CD14-positive monocyte (primary cell): ENCODE data around the gene RGL3. TPM values are rescaled to one million over a fixed set of nuclear protein-coding genes. Genes with fewer than 3 reads are reported as not detected.
A peak's percentile ranks its signal among the peaks of the same experiment; 100 is the strongest.

Source experiments
- DNase-seq, 3 donors: peaks; one replicate each; pipeline ENCODE4 v3.0.0-alpha.2; 2011 to 2022
- H2AFZ ChIP-seq: 2 replicates; pipeline ENCODE4 v1.6.0; 2012; ENCODE audit warnings: mild to moderate bottlenecking, low read depth, low read length, inconsistent platforms; ENCODE audit not compliant: insufficient read depth, poor library complexity, severe bottlenecking
- H3K27ac ChIP-seq, 2 donors: 1 replicate in 1 of 2; 2 replicates in 1 of 2; pipeline ENCODE4 v1.5.1; 2012 to 2013; ENCODE audit warnings: low read length in 2 of 2, control low read depth in 1 of 2, inconsistent platforms in 1 of 2, low read depth in 1 of 2, mild to moderate bottlenecking in 1 of 2
- H3K27me3 ChIP-seq, 2 donors: one replicate each; pipeline versions ENCODE4 v1.6.0 to v1.6.1; 2011 to 2013; ENCODE audit warnings: low read length in 2 of 2; ENCODE audit not compliant: control insufficient read depth in 2 of 2, insufficient read depth in 2 of 2
- H3K36me3 ChIP-seq, 2 donors: replicated peaks in 1 of 2; 1 replicate in 1 of 2; 2 replicates in 1 of 2; pipeline versions ENCODE4 v1.5.1 to v1.6.1; 2012 to 2013; ENCODE audit warnings: low read length in 2 of 2, control low read depth in 1 of 2, inconsistent platforms in 1 of 2, mild to moderate bottlenecking in 1 of 2; ENCODE audit not compliant: insufficient read depth in 2 of 2, control insufficient read depth in 1 of 2
- H3K4me1 ChIP-seq, 2 donors: 1 replicate in 1 of 2; 2 replicates in 1 of 2; pipeline versions ENCODE4 v1.5.1 to v1.6.1; 2012 to 2013; ENCODE audit warnings: low read length in 2 of 2, control low read depth in 1 of 2, inconsistent platforms in 1 of 2, mild to moderate bottlenecking in 1 of 2, moderate library complexity in 1 of 2; ENCODE audit not compliant: insufficient read depth in 2 of 2, control insufficient read depth in 1 of 2
- H3K4me2 ChIP-seq: replicated peaks from 2 replicates; pipeline ENCODE3; 2012; ENCODE audit warnings: low read length, moderate library complexity, mild to moderate bottlenecking; ENCODE audit not compliant: poor library complexity, severe bottlenecking; ENCODE audit errors: extremely low read depth
- H3K4me3 ChIP-seq, 3 experiments: fragments of 200-600 bp in 1 of 3; sonication (generic) in 1 of 3; replicated peaks in 1 of 3; 1 replicate in 2 of 3; 2 replicates in 1 of 3; pipeline ENCODE4 v1.5.1; 2011 to 2013; ENCODE audit warnings: low read length in 3 of 3, mild to moderate bottlenecking in 3 of 3, control low read depth in 2 of 3, low read depth in 2 of 3, inconsistent platforms in 1 of 3, moderate library complexity in 1 of 3
- H3K79me2 ChIP-seq: 2 replicates; pipeline ENCODE4 v1.6.0; 2012; ENCODE audit warnings: mild to moderate bottlenecking, control low read depth, inconsistent platforms, low read length, moderate library complexity; ENCODE audit not compliant: insufficient read depth
- H3K9ac ChIP-seq: 2 replicates; pipeline ENCODE4 v1.6.0; 2017; ENCODE audit warnings: low read length, mild to moderate bottlenecking; ENCODE audit not compliant: insufficient read depth, poor library complexity, severe bottlenecking
- H3K9me3 ChIP-seq, 2 donors: replicated peaks in 1 of 2; 1 replicate in 1 of 2; 2 replicates in 1 of 2; pipeline versions ENCODE4 v1.5.1 to v1.6.1; 2012 to 2013; ENCODE audit warnings: low read length in 2 of 2, control low read depth in 1 of 2; ENCODE audit not compliant: control insufficient read depth in 1 of 2, insufficient read depth in 1 of 2
- H4K20me1 ChIP-seq: 2 replicates; pipeline ENCODE4 v1.6.0; 2012; ENCODE audit warnings: mild to moderate bottlenecking, low read length, control low read depth, moderate library complexity; ENCODE audit not compliant: insufficient read depth
- H3K27ac Mint-ChIP-seq, 7 donors: one replicate each; pipeline ENCODE4 v1.8.0; 2020; ENCODE audit warnings: mild to moderate bottlenecking in 7 of 7, mixed read lengths in 7 of 7, moderate library complexity in 6 of 7, inconsistent platforms in 2 of 7
- H3K27me3 Mint-ChIP-seq, 3 donors: one replicate each; pipeline ENCODE4 v1.8.0; 2021 to 2022; ENCODE audit warnings: low read depth in 3 of 3, mild to moderate bottlenecking in 3 of 3, mixed read lengths in 3 of 3, moderate library complexity in 3 of 3, inconsistent platforms in 1 of 3
- H3K36me3 Mint-ChIP-seq, 2 donors: one replicate each; pipeline ENCODE4 v1.8.0; 2020; ENCODE audit warnings: mixed read lengths in 2 of 2, inconsistent platforms in 1 of 2, mild to moderate bottlenecking in 1 of 2
- H3K4me1 Mint-ChIP-seq: one replicate; pipeline ENCODE4 v1.8.0; 2020; ENCODE audit warnings: mild to moderate bottlenecking, mixed read lengths
- H3K4me3 Mint-ChIP-seq, 2 donors: one replicate each; pipeline ENCODE4 v1.8.0; 2020; ENCODE audit warnings: mild to moderate bottlenecking in 2 of 2, mixed read lengths in 2 of 2, moderate library complexity in 1 of 2
- H3K9me3 Mint-ChIP-seq, 7 donors: one replicate each; pipeline ENCODE4 v1.8.0; 2020 to 2022; ENCODE audit warnings: mixed read lengths in 7 of 7, mild to moderate bottlenecking in 6 of 7, moderate library complexity in 6 of 7, inconsistent platforms in 2 of 7
- WGBS: methylation state at CpG from one replicate; pipeline ENCODE4 v1.1.5; 2013; ENCODE audit warnings: missing lambda C conversion rate; ENCODE audit not compliant: insufficient coverage; 5-methylcytosine and 5-hydroxymethylcytosine counted together
- intact Hi-C, 2 donors: fragments of 100-400 bp; cut with micrococcal nuclease; formaldehyde crosslinking; loops; one replicate each; pipeline versions ENCODE4 v1.15.0 to v1.15.1; 2023
- polyA plus RNA-seq, 3 donors: library from polyadenylated mRNA; depleted of rRNA in 1 of 3; unstranded in 2 of 3; stranded (reverse) in 1 of 3; fragments of 300-500 nt in 2 of 3; fragments of >200 nt in 1 of 3; fragmentation: Illumina TruSeq in 2 of 3; gene quantifications; 1 replicate in 2 of 3; 2 replicates in 1 of 3; pipeline ENCODE4 v1.2.3, GENCODE V29; 2012 to 2021
- TF ChIP-seq, protein P1 (sequence below): fragments of 200-600 bp; IDR thresholded peaks from one replicate; pipeline ENCODE4 v1.8.0; 2022; ENCODE audit warnings: antibody characterized with exemption, mild to moderate bottlenecking

The RGL3 gene
- polyA plus RNA-seq, 3 donors: 1.7 TPM; not detected in 2

DNA sequence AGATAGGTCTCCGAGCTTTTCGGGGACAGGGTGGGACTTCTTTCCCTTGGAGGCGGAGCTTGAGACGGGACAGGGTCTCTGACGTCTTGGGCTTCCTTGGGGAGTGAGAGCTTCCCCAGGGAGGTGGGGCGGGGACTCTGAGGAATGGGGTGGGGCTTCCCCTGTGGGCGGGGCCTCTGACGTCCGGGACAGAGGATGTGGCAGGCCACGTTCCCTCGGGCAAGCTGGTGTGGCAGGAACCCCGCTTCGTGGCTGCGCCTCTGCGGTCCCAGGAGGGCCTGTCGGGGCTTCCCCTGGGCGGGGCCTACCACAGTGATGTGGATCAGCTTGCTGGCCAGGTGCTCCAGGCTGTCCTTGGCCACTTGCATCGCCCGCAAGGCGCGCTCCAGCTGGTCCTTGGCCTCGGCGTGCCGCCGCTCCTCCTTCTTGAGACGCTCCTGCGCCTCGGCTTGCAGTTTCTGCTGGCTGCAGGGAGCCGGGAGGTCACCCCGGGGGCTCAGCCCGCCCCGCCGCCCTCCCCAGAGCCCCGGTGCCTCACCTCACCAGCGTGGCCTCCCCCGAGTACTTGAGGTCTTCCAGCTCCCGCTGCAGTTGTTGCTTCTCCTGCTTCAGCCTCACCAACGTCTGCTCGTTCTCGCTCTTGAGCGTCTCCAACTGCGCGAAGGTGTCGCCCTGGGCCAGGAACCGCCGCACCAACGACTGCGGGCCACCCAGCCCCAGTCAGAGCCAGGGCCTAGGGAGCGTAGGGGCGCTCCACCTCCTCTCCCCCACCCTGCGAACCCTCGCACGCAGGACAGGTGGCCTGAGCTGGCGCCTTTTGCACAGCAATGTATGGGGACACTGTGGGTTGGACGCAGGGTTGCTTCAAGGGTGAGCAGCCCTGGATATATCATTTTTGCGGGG is 3.3 kb upstream of the RGL3 start:
- TF ChIP-seq, protein P1, sequence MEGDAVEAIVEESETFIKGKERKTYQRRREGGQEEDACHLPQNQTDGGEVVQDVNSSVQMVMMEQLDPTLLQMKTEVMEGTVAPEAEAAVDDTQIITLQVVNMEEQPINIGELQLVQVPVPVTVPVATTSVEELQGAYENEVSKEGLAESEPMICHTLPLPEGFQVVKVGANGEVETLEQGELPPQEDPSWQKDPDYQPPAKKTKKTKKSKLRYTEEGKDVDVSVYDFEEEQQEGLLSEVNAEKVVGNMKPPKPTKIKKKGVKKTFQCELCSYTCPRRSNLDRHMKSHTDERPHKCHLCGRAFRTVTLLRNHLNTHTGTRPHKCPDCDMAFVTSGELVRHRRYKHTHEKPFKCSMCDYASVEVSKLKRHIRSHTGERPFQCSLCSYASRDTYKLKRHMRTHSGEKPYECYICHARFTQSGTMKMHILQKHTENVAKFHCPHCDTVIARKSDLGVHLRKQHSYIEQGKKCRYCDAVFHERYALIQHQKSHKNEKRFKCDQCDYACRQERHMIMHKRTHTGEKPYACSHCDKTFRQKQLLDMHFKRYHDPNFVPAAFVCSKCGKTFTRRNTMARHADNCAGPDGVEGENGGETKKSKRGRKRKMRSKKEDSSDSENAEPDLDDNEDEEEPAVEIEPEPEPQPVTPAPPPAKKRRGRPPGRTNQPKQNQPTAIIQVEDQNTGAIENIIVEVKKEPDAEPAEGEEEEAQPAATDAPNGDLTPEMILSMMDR: no peak
- Histone ChIP-seq H3K4me1 (peaks cover 37 to 47% of the 10 kb centered on the region in 2 donors), H3K79me2 (no peaks in the 10 kb centered on the region), H3K27me3 (peaks cover 39 to 66% of the 10 kb centered on the region in 2 donors), H3K27ac (no peak overlapping the region), H3K9ac (no peak overlapping the region), H2AFZ (peak overlapping the region; percentile 82), H3K4me2 (peak overlapping the region; percentile 96), H3K9me3 (peaks cover 3 to 18% of the 10 kb centered on the region in 2 donors), H3K4me3 (peak overlapping the region in 2 of 3 experiments; percentile 13 to 82), H4K20me1 (no peaks in the 10 kb centered on the region), H3K36me3 (no peaks in the 10 kb centered on the region)
- peak; percentile 46 to 76 (median 63) for DNase-seq
- H3K9me3 Mint-ChIP-seq: peaks cover 0 to 34% (median 13%) of the 10 kb centered on the region in 7 donors
- peak overlapping the region; percentile 84 to 94 for H3K4me3 Mint-ChIP-seq
- H3K27me3 Mint-ChIP-seq: peaks cover 60 to 78% (median 69%) of the 10 kb centered on the region in 3 donors
- peak overlapping the region in 2 of 7 donors; percentile 11 to 78 for H3K27ac Mint-ChIP-seq
- peaks cover 43% of the 10 kb centered on the region for H3K4me1 Mint-ChIP-seq
- intact Hi-C loops: loop anchor here (5.0 kb wide), 1 partner anchor 40 kb away; the partner anchor contains the start of gene EPOR (in 2 of the 2)
- 2% methylated on average over 48 of the region's 56 CpGs for WGBS
- peaks cover 2 to 3% of the 10 kb centered on the region in 2 donors for H3K36me3 Mint-ChIP-seq

DNA sequence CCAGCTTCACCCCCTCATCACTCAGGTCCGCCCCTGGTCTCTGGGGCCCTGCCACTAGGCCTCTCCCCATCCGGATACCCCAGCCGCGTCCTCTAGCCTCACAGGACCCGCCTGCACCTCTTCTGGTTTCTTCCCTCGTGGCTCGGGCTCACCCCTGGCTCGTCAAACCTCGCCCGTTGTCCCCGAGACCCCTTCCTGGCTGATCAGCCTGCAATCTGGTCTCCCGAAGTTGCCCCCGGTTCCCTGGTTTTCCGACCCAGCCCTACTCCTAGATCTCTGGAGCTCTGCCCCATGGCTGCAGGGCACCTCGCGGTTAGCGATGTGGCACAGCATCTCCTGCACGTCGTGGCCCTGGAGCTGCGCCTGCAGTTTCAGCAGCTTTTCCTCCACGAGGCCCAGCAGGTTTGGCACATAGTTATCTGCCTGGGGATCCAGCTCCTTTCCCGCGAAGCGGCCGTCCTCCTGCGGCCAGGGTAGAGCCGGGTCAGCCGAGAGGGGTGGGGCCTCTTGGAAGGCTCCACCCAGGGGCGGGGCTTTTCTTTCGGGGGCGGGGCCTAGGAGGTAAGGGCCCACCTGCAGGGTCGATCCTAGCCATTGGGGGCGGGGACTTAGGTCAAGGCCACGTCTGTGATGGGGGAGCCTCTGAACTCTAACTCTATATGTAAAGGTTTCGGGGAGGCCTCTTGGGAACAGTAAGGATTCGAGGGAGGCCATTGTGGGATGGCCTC is 2.4 kb upstream of the RGL3 start:
- Histone ChIP-seq H3K27ac (no peak overlapping the region), H3K9me3 (peaks cover 3 to 18% of the 10 kb centered on the region in 2 donors), H3K4me2 (peak overlapping the region; percentile 96), H4K20me1 (no peaks in the 10 kb centered on the region), H3K4me3 (peak overlapping the region; percentile 3 to 82 (median 54)), H3K36me3 (no peaks in the 10 kb centered on the region), H3K9ac (peak overlapping the region; percentile 49), H3K27me3 (peaks cover 39 to 73% of the 10 kb centered on the region in 2 donors), H3K4me1 (peaks cover 37 to 47% of the 10 kb centered on the region in 2 donors), H3K79me2 (no peaks in the 10 kb centered on the region), H2AFZ (peak overlapping the region; percentile 82)
- Mint-ChIP-seq H3K4me1 (peaks cover 43% of the 10 kb centered on the region), H3K9me3 (peaks cover 0 to 35% (median 15%) of the 10 kb centered on the region in 7 donors), H3K36me3 (peaks cover 2 to 3% of the 10 kb centered on the region in 2 donors), H3K27me3 (peaks cover 69 to 80% (median 74%) of the 10 kb centered on the region in 3 donors), H3K4me3 (peak overlapping the region; percentile 84 to 94), H3K27ac (peak overlapping the region in 4 of 7 donors; percentile 2 to 71 (median 43))
- 3% methylated on average over 31 of the region's 36 CpGs for WGBS
- TF ChIP-seq, protein P1: no peak
- intact Hi-C loops: loop anchor here (5.0 kb wide), 1 partner anchor 39 kb away; the partner anchor contains the start of gene EPOR (in 2 of the 2)
- DNase-seq: peak in 1 of 3 donors; percentile 24
